ENCODE results near the gene KCNH1. TPM values are rescaled to one million over a fixed set of nuclear protein-coding genes. Genes with fewer than 3 reads are reported as not detected.
"Not testable (repeated sequence)": the region's sequence is repeated elsewhere in the genome, so short reads cannot be mapped to it uniquely, and the experiment has no call there.

The KCNH1 gene
- total RNA-seq, 1 donor from 2014 or later: 6.3 TPM

- Mint-ChIP-seq H3K4me1 (ENCODE audit: low read depth) (peaks cover 8% of the 10 kb centered on the region), H3K36me3 (ENCODE audit: low read depth) (peaks cover 8% of the 10 kb centered on the region), H3K27ac (ENCODE audit: unreplicated experiment) (no peak overlapping the region), H3K9me3 (ENCODE audit: low read depth) (no peaks in the 10 kb centered on the region), H3K4me3 (ENCODE audit: unreplicated experiment) (no peak overlapping the region), H3K27me3 (ENCODE audit: low read depth) (no peaks in the 10 kb centered on the region)
- TF ChIP-seq CTCF (IDR thresholded peaks at IDR 0.05): no peak
- no peak for DNase-seq (ENCODE audit: low spot score)
These were observed 119.7 kb downstream of the KCNH1 start for GRCh38 chr1:211014275-211014674.

- Mint-ChIP-seq H3K4me1 (ENCODE audit: low read depth) (peaks cover 8% of the 10 kb centered on the region), H3K9me3 (ENCODE audit: low read depth) (no peaks in the 10 kb centered on the region), H3K27me3 (ENCODE audit: low read depth) (no peaks in the 10 kb centered on the region), H3K4me3 (ENCODE audit: unreplicated experiment) (no peak overlapping the region), H3K36me3 (ENCODE audit: low read depth) (peaks cover 7% of the 10 kb centered on the region), H3K27ac (ENCODE audit: unreplicated experiment) (no peak overlapping the region)
- no peak for DNase-seq (ENCODE audit: low spot score)
- TF ChIP-seq CTCF (IDR thresholded peaks at IDR 0.05): no peak
These were observed 120.4 kb downstream of the KCNH1 start for GRCh38 chr1:211013346-211014240.

- peaks cover 15% of the 10 kb centered on the region for H3K4me1 Mint-ChIP-seq (ENCODE audit: low read depth)
- not testable (repeated sequence) for H3K27me3 Mint-ChIP-seq (ENCODE audit: low read depth); H3K4me3 Mint-ChIP-seq (ENCODE audit: unreplicated experiment); H3K9me3 Mint-ChIP-seq (ENCODE audit: low read depth); H3K27ac Mint-ChIP-seq (ENCODE audit: unreplicated experiment); H3K36me3 Mint-ChIP-seq (ENCODE audit: low read depth); DNase-seq (ENCODE audit: low spot score)
These were observed 122.8 kb downstream of the KCNH1 start for GRCh38 chr1:211011128-211011527.

GRCh38 chr1:211009944-211010343, 124.0 kb downstream of the KCNH1 start:
- H3K36me3 Mint-ChIP-seq (ENCODE audit: low read depth): peaks cover 2% of the 10 kb centered on the region

GRCh38 chr1:211007830-211008229, 126.1 kb downstream of the KCNH1 start:
- DNase-seq (ENCODE audit: low spot score): no peak
- H3K4me1 Mint-ChIP-seq (ENCODE audit: low read depth): peaks cover 7% of the 10 kb centered on the region
- no peak overlapping the region for H3K27ac Mint-ChIP-seq (ENCODE audit: unreplicated experiment)
- no peak overlapping the region for H3K4me3 Mint-ChIP-seq (ENCODE audit: unreplicated experiment)
- H3K27me3 Mint-ChIP-seq (ENCODE audit: low read depth): no peaks in the 10 kb centered on the region
- H3K36me3 Mint-ChIP-seq (ENCODE audit: low read depth): peaks cover 2% of the 10 kb centered on the region
- H3K9me3 Mint-ChIP-seq (ENCODE audit: low read depth): peaks cover 3% of the 10 kb centered on the region
- TF ChIP-seq CTCF (IDR thresholded peaks at IDR 0.05): no peak

More at GRCh38 chr1:211009944-211010343, 124.0 kb downstream of the KCNH1 start:
- Mint-ChIP-seq H3K4me3 (ENCODE audit: unreplicated experiment) (no peak overlapping the region), H3K4me1 (ENCODE audit: low read depth) (peaks cover 15% of the 10 kb centered on the region), H3K9me3 (ENCODE audit: low read depth) (peaks cover 3% of the 10 kb centered on the region), H3K27me3 (ENCODE audit: low read depth) (no peaks in the 10 kb centered on the region), H3K27ac (ENCODE audit: unreplicated experiment) (no peak overlapping the region)
- DNase-seq (ENCODE audit: low spot score): no peak
- no peak for TF ChIP-seq CTCF (IDR thresholded peaks at IDR 0.05)

GRCh38 chr1:210995931-210996330, 138.0 kb downstream of the KCNH1 start:
- DNase-seq (ENCODE audit: low spot score); H3K27me3 Mint-ChIP-seq (ENCODE audit: low read depth); H3K4me3 Mint-ChIP-seq (ENCODE audit: unreplicated experiment); H3K4me1 Mint-ChIP-seq (ENCODE audit: low read depth); H3K36me3 Mint-ChIP-seq (ENCODE audit: low read depth); H3K27ac Mint-ChIP-seq (ENCODE audit: unreplicated experiment): not testable (repeated sequence)
- peaks cover 13% of the 10 kb centered on the region for H3K9me3 Mint-ChIP-seq (ENCODE audit: low read depth)
